Bone marrow (tissue), 2 donors: ENCODE results near the gene NFKBIB.

Source experiments
- DNase-seq, 2 donors: peaks; one replicate each; lab custom pipeline; 2025; lab: John Stamatoyannopoulos, UW

NFKBIB gene

DNA sequence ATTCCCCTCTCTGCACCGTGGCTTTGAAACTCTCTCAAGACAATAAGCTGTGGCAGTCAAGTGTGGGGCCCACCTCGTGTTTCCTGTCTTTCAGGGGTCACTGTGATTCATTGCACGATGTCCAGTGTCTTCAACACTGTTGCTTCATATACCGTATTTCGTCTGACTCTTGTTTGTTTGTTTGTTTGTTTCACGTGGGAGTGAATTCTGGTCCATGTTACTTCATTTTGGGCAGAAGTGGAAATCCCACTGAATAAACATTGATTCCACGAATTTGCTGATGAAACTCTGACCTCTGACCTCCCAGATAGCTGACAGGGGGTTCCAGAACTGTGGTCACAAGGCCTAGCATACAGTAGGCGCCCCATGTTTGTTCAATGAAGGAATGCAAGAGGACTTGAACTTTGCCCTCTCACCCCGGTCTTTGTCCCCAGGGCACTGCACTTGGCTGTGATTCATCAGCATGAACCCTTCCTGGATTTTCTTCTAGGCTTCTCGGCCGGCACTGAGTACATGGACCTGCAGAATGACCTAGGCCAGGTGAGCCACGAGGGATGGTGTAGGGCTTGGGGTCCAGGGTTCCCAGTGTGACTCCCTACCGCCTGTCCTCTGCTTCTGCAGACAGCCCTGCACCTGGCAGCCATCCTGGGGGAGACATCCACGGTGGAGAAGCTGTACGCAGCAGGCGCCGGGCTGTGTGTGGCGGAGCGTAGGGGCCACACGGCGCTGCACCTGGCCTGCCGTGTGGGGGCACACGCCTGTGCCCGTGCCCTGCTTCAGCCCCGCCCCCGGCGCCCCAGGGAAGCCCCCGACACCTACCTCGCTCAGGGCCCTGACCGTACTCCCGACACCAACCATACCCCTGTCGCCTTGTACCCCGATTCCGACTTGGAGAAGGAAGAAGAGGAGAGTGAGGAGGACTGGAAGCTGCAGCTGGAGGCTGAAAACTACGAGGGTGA lies 5.1 kb downstream of the NFKBIB start:
- DNase-seq: no peak

GRCh38 chr19:38905620-38906019 lies 5.9 kb downstream of the NFKBIB start:
- DNase-seq: no peak

GRCh38 chr19:38907227-38907626 lies 7.5 kb downstream of the NFKBIB start:
- no peak for DNase-seq

- DNase-seq: no peak
Observed at GRCh38 chr19:38907670-38908069, 7.9 kb downstream of the NFKBIB start.

GRCh38 chr19:38908911-38909310 lies 9.1 kb downstream of the NFKBIB start:
- DNase-seq: no peak

GRCh38 chr19:38910488-38910887 lies 10.7 kb downstream of the NFKBIB start:
- DNase-seq: no peak

DNA sequence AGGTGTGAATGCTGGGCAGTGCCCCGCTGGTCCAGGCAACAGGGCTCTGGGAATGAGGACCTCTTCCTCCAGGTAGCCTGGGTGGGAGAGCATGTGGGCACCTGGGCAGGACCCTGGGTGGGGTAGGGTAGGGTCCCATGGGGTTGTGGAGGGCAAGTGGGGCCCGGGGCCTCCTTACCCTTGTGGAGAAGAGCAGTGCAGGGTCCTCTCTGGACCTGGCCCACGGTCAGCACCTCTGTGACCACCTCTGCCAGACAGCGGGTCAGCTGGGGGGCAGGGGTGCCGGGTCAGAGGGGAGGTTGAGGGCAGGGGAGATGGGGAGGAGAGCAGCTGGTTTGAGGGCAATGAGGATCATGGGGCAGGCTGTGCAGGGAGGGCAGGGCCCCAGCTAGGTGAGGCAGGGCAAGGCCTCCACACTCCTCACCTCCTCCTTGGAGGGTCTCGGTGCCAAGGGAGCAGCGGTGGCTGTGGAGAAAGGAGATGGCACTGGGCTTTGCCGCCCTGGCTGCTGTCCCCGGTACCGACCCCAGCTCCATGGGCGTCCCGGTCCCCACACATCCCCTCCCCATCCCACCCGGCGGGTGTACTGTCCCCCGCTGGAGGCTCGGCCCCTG lies 11.7 kb downstream of the NFKBIB start:
- no peak for DNase-seq

GRCh38 chr19:38912600-38913514 lies 13.1 kb downstream of the NFKBIB start:
- DNase-seq: no peak

DNA sequence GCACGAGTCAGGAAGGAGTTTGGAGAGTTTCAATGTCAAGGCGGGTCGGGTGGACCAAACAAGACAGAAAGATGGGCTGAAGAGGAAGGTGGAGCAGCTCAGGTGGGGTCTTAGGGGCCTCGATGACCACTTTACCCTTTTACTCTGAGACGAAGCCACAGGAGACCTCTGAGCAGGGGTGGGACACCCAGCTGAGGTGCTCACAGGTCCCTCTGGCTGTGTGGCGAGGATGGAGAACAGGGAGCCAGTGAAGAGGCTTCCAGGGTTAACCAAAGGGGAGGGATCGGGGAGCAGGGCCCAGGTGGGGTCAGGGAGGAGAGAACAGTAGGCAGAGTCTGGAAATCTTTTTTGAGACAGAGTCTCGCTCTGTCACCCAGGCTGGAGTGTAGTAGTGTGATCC lies 14.2 kb downstream of the NFKBIB start:
- DNase-seq: no peak

DNA sequence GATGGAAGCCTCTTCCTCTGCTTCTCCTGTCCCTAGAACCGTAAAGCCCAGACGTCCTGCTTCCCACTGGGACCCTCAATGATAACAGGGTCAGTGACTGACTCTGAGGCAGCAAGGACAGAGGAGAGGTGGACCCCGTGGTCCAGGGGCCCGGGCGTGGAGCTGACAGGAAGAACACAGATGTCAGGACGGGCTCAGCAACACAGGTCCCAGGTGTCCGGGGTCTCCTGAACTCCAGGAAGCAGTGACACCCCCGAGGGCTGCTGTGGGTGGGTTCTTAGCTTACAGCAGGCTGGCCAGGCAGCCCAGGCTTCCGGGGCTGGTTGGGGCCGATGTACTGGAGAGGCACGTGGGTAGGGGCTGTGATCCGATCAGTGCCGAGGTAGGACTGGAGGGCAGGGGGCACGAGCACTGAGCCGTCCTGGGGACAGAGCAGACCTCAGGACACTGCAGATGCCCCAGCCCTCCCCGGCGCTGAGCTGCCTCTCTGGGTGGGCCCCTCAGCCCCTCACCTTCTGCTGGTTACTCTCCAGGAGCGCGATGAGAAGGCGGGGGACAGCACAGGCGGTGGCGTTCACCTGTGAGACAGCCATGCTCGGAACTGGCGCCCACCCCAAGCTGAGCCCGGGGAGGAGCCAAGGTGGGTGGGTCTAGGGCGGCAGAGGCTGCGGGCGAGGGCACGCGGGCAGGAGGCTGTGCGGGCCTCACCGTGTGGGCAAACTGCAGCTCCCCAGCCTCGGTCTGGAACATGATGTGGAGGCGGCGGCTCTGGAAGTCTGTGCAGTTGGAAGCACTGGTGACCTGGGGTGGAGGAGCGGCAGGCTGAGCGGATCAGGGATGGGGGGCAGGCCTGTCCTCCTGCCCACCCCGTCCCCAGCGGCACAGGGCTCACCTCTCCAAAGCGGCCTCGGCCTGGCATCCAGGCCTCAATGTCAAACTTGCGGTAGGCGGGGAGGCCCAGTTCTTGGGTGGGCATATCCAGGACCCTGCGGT lies 15.9 kb downstream of the NFKBIB start:
- no peak for DNase-seq

GRCh38 chr19:38917516-38917915 lies 17.7 kb downstream of the NFKBIB start:
- DNase-seq: no peak

DNA sequence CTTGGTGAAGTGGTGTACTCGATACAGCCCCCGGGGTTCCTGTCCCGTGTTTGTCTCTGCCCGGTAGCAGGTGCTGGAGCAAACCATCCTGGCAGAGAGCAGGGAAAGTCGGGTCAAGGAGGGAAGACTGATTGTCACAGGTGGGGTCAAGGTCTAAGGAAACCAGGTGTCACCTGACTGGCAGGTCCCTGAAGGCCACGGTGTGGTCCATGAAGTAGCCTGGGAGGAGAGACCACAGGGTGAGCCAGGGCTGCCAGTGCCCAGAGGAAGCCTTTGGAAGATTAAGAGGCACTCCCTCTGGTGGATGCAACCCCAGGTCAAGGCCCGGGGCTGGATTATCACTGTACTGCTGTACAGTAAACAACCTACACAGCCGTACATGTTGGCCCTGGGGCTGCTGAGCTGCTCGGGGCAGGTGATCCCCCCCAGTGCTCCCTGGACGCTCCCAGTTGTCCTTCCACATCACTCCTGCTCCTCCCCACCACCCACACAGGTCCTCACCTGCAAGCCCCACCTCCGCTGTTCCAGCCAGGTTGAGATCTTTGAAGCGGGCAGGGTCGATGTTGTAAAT lies 18.2 kb downstream of the NFKBIB start:
- no peak for DNase-seq

DNA sequence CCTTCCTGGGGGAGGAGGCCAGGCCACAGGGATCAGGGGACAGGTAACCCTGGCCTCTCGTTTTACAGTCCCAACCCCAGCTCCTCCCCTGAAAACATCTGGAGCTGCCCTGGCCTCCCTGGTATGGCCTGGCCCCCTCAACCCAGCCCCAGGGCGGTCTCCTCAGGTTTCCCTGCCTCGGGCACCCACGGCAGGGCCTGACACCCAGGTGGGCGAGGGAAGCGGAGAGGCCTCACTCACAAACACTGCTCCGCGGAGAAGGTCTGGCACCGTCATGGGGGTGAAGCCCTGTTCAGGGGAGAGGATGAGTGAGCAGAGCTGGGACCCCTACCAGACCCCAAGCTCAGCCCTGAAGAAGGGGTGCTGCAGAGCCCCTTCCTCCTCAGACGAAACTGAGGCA lies 18.8 kb downstream of the NFKBIB start:
- DNase-seq: no peak

- no peak for DNase-seq
Observed at GRCh38 chr19:38919837-38920601, 20.2 kb downstream of the NFKBIB start.

GRCh38 chr19:38920602-38921419 lies 21.0 kb downstream of the NFKBIB start:
- no peak for DNase-seq

- DNase-seq: no peak
Observed at GRCh38 chr19:38921420-38922274, 21.9 kb downstream of the NFKBIB start.

- no peak for DNase-seq
Observed at GRCh38 chr19:38922482-38922881, 22.7 kb downstream of the NFKBIB start.

DNA sequence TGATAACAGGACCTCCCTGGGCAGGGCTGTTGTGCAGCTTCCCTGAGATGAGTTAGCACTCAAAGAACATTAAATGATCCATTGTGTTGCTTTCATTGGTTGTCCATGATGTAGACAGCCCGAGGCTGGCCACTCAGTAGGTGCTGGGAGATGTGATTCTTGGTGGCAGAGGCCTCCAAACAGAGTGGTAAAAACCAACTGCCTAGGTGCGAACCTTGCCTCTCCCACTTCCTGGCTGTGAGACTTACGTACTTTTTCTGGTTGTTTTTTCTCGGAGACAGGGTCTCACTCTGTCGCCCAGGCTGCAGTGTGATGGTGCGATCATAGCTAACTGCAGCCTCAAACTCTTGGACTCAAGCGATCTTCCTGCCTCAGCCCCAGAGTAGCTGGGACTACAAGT lies 24.6 kb downstream of the NFKBIB start:
- DNase-seq: no peak
